Stimulated activated CD4-positive, alpha-beta T cell treated with anti-CD3 and anti-CD28 coated beads, Interleukin-4, amount 100 ng/mL, for 24 hours (primary cell): ENCODE data around the gene RLN1.
"Not testable (repeated sequence)": the region's sequence is repeated elsewhere in the genome, so short reads cannot be mapped to it uniquely, and the experiment has no call there.

ENCODE experiments used
- DNase-seq: peaks from one replicate; pipeline ENCODE4 v3.0.0-alpha.2; 2020

The RLN1 gene

GRCh38 chr9:5338992-5339981 lies at the start of gene RLN1:
RLN1 (minus strand) TSS chr9:5339876; CDS start chr9:5339746, 130 bp downstream.
- peak; percentile 13 for DNase-seq

- no peak for DNase-seq
Measured at GRCh38 chr9:5389109-5389732, 49.5 kb upstream of the RLN1 start.

- no peak for DNase-seq
Measured at GRCh38 chr9:5388026-5388819, 48.5 kb upstream of the RLN1 start.

- no peak for DNase-seq
Measured at GRCh38 chr9:5384436-5384835, 44.8 kb upstream of the RLN1 start.

- no peak for DNase-seq
Measured at GRCh38 chr9:5382479-5382878, 42.8 kb upstream of the RLN1 start.

- no peak for DNase-seq
Measured at GRCh38 chr9:5375790-5376477, 36.3 kb upstream of the RLN1 start.

- DNase-seq: peak; percentile 36
Measured at GRCh38 chr9:5375091-5375490, 35.4 kb upstream of the RLN1 start.

- no peak for DNase-seq
Measured at GRCh38 chr9:5364294-5365024, 24.8 kb upstream of the RLN1 start.

GRCh38 chr9:5361326-5362010 lies 21.8 kb upstream of the RLN1 start:
- DNase-seq: no peak

- no peak for DNase-seq
Measured at GRCh38 chr9:5360341-5360740, 20.7 kb upstream of the RLN1 start.

- no peak for DNase-seq
Measured at GRCh38 chr9:5357431-5358105, 17.9 kb upstream of the RLN1 start.

GRCh38 chr9:5355817-5356216 lies 16.1 kb upstream of the RLN1 start:
- no peak for DNase-seq

- DNase-seq: no peak
Measured at GRCh38 chr9:5355226-5355625, 15.6 kb upstream of the RLN1 start.

GRCh38 chr9:5354184-5354583 lies 14.5 kb upstream of the RLN1 start:
- DNase-seq: no peak

GRCh38 chr9:5352637-5353248 lies 13.1 kb upstream of the RLN1 start:
- no peak for DNase-seq

- DNase-seq: no peak
Measured at GRCh38 chr9:5336688-5337087, 3.0 kb downstream of the RLN1 start.

- not testable (repeated sequence) for DNase-seq
Measured at GRCh38 chr9:5331276-5331675, 8.4 kb downstream of the RLN1 start.

- no peak for DNase-seq
Measured at GRCh38 chr9:5326893-5327548, 12.7 kb downstream of the RLN1 start.

- no peak for DNase-seq
Measured at GRCh38 chr9:5326187-5326586, 13.5 kb downstream of the RLN1 start.

- not testable (repeated sequence) for DNase-seq
Measured at GRCh38 chr9:5321601-5322000, 18.1 kb downstream of the RLN1 start.
